ENCODE measurements around the gene RPP25L. TPM values are rescaled to one million over a fixed set of nuclear protein-coding genes. Genes with fewer than 3 reads are reported as not detected.

Gene RPP25L
- total RNA-seq, 1 experiment from 2014 or later: 48.7 TPM

DNA sequence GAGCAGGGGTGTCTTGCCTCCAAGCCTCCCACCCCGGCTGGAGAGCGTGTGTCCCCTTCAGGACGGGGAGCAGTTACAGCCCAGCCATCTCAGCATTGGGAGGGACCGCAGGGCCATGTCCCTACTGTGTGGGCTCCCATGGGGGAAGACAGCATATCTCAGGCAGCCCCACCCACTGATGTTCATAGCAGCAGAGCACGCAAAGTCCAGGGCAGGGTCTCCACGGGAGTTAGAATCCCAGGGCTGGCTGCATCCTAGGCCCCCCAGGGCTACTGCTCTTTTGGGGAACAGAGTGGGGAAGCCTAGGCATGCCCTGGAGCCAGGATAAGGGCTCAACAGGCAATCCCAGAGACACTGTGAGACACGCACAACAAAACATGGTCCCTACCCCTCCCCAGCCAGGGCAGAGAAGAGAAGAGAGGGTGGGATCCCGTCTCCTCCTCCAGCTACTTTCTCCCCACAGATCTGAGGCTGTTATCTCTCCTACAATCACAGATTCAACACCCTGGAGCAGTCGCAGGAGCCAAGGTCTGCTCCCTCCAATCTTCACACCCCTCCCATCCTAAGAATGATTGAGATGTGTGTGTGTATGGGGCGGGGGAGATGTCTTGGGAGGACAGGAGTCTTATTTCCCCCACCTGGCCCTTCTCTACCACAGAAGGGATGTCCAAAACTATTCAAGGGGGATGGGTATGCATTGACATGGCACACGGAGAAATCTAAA lies 25.8 kb downstream of the RPP25L start:
- no peak for DNase-seq (ENCODE audit: low spot score)

- no peak for DNase-seq (ENCODE audit: low spot score)
These were observed 26.9 kb downstream of the RPP25L start for GRCh38 chr9:34584970-34585369.

DNA sequence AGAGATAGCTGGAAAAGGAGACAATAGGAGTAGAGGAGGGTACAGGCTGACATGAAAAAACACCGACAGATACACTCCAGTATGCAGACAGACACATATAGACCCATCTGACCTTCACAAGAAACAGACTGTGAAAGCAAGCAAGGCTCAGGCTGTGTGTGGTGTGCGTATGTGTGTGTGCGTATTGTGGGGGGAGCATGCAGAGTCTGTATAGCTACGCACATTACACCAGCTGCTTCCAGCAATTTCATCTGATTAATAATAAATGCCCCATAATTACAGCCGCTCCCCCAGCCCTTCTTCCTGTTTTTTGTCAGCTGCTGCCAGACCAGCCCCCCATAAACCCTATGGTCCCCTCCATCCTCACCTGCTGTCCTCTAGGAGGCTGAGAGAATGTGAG lies 29.1 kb downstream of the RPP25L start:
- no peak for DNase-seq (ENCODE audit: low spot score)

GRCh38 chr9:34581318-34581717 lies 30.6 kb downstream of the RPP25L start:
- no peak for DNase-seq (ENCODE audit: low spot score)

DNA sequence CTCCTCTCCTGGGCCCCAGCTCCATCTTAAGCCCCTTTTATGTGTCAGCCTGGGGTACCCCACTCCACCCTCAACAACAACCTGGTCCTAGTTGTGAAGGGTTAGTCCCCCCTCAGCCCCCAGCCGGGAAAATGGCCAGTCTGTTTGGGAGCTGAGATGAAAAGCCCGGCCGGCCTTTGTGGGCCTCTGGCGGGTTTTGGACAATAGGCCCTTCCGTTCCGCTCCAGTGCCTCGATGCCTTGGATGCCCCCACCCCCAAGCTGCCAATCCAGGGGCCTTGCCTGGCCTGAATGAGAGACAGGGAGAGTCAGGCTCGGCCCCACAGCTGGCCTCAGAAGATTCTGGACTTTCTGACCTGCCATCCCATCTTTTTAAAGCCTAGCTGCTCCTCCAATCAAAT lies 31.5 kb downstream of the RPP25L start:
- no peak for DNase-seq (ENCODE audit: low spot score)

DNA sequence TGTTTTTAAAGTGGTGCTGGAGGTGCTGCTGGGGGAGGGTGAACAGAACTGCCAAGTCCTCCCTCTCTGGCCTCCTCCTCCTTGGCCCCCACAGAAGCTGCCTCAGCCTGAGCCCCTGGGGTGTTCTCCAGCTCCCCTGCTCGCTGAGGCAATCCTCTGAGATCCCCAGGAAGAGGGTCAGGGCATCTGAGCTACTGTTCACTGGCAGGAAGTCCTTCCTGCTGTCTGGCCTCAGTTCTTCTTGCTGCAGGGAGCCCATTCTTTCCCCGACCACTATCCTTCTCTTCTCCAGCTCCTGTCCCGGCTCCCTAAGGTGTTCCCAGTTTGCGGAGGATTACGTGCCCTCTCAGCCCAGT lies 32.1 kb downstream of the RPP25L start:
- no peak for DNase-seq (ENCODE audit: low spot score)

- no peak for DNase-seq (ENCODE audit: low spot score)
These were observed 32.6 kb downstream of the RPP25L start for GRCh38 chr9:34579104-34579807.

DNA sequence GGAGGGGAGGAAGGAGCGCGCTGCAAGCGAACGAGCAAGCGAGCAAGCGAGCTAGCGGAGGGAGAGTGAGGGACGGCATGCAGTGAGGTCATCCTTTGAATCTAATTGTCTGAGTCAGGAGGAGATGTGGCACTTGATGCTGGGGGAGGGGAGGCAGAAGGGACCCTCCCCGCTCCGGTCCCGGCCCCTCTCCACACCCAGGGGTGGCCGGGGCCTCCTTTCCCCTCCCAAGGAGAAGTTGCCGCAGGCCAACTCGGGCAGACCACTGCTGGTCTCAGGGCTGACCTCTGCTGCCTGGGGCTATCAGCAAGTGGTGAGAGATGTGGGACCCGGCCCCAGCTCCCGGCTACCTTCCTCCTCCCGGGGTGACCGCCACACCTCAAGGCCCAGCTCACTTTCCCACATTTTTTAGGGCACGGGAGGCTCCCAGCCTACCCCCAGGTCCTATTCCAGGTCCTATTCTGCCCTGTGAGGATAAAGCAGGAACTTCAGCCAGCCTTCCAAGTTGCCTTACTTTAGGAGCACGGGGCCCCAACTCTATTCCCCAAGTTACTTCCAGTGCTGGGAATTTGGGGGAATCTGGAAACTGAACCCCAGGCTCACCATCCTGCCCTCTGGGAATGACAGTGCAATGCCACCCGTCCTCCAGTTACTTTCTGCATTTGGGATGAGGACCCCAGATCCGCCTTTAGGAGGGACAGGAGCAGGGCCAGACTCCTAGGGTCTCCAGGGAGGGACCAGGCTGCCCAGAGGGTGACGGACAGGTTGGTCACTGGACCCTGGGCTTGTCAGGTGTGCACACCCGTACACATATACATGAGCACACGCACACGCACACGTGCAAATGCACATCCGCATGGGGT lies 33.4 kb downstream of the RPP25L start:
- DNase-seq (ENCODE audit: low spot score): no peak

GRCh38 chr9:34577400-34578240 lies 34.3 kb downstream of the RPP25L start:
- DNase-seq (ENCODE audit: low spot score): no peak

- no peak for DNase-seq (ENCODE audit: low spot score)
These were observed 35.1 kb downstream of the RPP25L start for GRCh38 chr9:34576597-34577399.

- no peak for DNase-seq (ENCODE audit: low spot score)
These were observed 35.9 kb downstream of the RPP25L start for GRCh38 chr9:34575862-34576596.

DNA sequence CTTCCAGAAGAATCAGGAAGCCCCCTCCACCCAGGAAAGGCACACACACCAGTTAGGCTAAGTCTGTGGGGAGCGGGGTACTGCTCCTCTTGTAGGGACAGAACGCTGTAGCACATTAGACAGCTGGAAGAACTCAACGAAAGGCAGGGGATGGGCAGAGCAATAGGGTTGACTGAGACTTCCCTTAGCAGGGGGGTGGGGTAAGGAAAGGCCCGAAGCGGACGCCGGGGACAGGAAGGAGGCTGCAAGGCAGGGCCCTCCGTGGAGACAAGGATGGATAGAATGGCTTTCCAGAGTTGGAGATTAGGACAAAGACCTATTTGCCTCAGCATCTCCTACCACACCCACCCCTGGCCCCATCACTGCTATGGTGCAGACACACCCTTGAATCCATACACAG lies 36.7 kb downstream of the RPP25L start:
- DNase-seq (ENCODE audit: low spot score): no peak

GRCh38 chr9:34574571-34574970 lies 37.3 kb downstream of the RPP25L start:
- no peak for DNase-seq (ENCODE audit: low spot score)

GRCh38 chr9:34573599-34574325 lies 38.1 kb downstream of the RPP25L start:
- no peak for DNase-seq (ENCODE audit: low spot score)

GRCh38 chr9:34572628-34573027 lies 39.3 kb downstream of the RPP25L start:
- no peak for DNase-seq (ENCODE audit: low spot score)

- no peak for DNase-seq (ENCODE audit: low spot score)
These were observed 39.8 kb downstream of the RPP25L start for GRCh38 chr9:34572092-34572491.

- DNase-seq (ENCODE audit: low spot score): no peak
These were observed 40.5 kb downstream of the RPP25L start for GRCh38 chr9:34571481-34571810.

- no peak for DNase-seq (ENCODE audit: low spot score)
These were observed 41.0 kb downstream of the RPP25L start for GRCh38 chr9:34570809-34571480.

GRCh38 chr9:34570376-34570775 lies 41.5 kb downstream of the RPP25L start:
- DNase-seq (ENCODE audit: low spot score): no peak

Measured in HT-29 (cell line).